Measurements from ENCODE around the gene LSS.
"Not testable (repeated sequence)": the region's sequence is repeated elsewhere in the genome, so short reads cannot be mapped to it uniquely, and the experiment has no call there.

LSS gene

GRCh38 chr21:46252840-46253239 is 24.3 kb upstream of the LSS start:
- peaks cover 47% of the 10 kb centered on the region for H3K4me1 Mint-ChIP-seq (ENCODE audit: low read depth)
- H3K27me3 Mint-ChIP-seq: no peaks in the 10 kb centered on the region
- H3K4me3 Mint-ChIP-seq: no peak overlapping the region
- H3K27ac Mint-ChIP-seq: peak overlapping the region; percentile 96
- peaks cover 26% of the 10 kb centered on the region for H3K36me3 Mint-ChIP-seq
- no peaks in the 10 kb centered on the region for H3K9me3 Mint-ChIP-seq (ENCODE audit: low read depth)

DNA sequence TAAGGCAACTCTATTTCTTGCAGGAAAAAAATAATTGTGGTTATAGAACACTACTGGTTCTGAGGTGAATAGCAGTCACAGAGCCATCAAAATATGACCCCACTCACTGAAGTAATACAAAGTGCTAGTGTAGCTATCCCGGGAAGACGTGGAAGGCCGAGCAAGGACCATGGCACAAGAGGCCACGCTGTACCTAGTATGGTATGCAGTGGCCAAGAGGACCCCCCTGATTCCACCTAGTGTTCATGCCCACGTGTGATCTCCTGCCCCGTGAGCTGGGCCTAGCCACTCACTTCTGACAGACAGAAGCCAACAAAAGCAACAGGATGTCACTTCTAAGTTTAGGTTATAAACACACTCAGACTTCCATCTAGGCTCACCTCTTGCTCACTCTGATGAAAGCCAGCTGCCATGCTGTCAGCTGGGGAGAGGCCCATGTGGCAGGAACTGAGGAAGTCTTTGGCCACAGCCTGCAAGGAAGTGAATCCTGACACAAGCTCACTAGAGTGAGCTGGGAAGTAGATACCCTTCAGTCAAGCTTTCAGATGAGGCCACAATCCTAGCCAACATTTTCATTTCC is 21.7 kb upstream of the LSS start:
- H3K9me3 Mint-ChIP-seq (ENCODE audit: low read depth): no peaks in the 10 kb centered on the region

GRCh38 chr21:46248827-46249226 is 20.3 kb upstream of the LSS start:
- no peaks in the 10 kb centered on the region for H3K9me3 Mint-ChIP-seq (ENCODE audit: low read depth)

More for the DNA sequence above, 21.7 kb upstream of the LSS start:
- H3K27ac Mint-ChIP-seq: peak overlapping the region; percentile 78
- H3K4me3 Mint-ChIP-seq: no peak overlapping the region
- H3K27me3 Mint-ChIP-seq: no peaks in the 10 kb centered on the region
- peaks cover 37% of the 10 kb centered on the region for H3K36me3 Mint-ChIP-seq
- H3K4me1 Mint-ChIP-seq (ENCODE audit: low read depth): peaks cover 47% of the 10 kb centered on the region

GRCh38 chr21:46248422-46248782 is 19.8 kb upstream of the LSS start:
- no peak overlapping the region for H3K27ac Mint-ChIP-seq
- H3K4me3 Mint-ChIP-seq: no peak overlapping the region
- no peaks in the 10 kb centered on the region for H3K27me3 Mint-ChIP-seq
- peaks cover 23% of the 10 kb centered on the region for H3K36me3 Mint-ChIP-seq
- H3K9me3 Mint-ChIP-seq (ENCODE audit: low read depth): no peaks in the 10 kb centered on the region
- H3K4me1 Mint-ChIP-seq (ENCODE audit: low read depth): peaks cover 29% of the 10 kb centered on the region

More at GRCh38 chr21:46248827-46249226, 20.3 kb upstream of the LSS start:
- Mint-ChIP-seq H3K4me3 (no peak overlapping the region), H3K36me3 (peaks cover 27% of the 10 kb centered on the region), H3K27me3 (no peaks in the 10 kb centered on the region), H3K27ac (peak overlapping the region; percentile 30), H3K4me1 (ENCODE audit: low read depth) (peaks cover 33% of the 10 kb centered on the region)

DNA sequence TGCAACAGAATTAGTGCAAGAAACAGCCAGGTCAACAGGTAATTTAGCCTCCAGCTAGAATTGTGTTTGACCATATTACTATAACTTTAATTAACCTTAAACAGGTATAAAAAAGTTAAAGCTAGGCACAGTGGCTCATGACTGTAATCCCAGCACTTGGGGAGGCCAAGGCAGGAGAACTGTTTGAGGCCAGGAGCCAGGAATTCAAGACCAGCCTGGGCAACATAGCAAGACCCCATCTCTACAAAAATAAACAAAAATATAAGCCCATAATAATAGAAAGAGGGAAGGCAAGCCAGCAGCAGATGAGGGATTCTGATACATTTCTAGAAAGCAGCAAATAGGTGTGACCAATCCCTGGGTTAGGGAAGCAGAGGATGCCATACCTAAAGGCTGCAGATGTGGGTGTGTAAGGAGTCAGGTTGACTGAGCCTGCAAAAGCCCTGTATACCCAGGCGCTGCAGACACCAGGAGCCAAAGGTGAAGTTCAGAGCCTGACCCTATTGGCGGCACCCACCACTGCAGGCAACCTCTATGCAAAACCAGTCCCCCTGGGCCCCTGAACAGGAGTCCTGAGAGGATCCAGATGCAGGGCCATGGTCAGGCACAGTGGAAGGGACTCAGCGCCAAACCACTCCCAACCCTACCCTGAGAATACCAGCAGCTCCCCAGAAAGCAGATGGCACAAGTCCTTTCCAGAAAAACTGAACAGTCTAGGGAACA is 19.3 kb upstream of the LSS start:
- Mint-ChIP-seq H3K4me1 (ENCODE audit: low read depth) (peaks cover 26% of the 10 kb centered on the region), H3K9me3 (ENCODE audit: low read depth) (no peaks in the 10 kb centered on the region), H3K4me3 (no peak overlapping the region), H3K36me3 (peaks cover 20% of the 10 kb centered on the region), H3K27ac (no peak overlapping the region), H3K27me3 (no peaks in the 10 kb centered on the region)

- no peaks in the 10 kb centered on the region for H3K9me3 Mint-ChIP-seq (ENCODE audit: low read depth)
- no peak overlapping the region for H3K27ac Mint-ChIP-seq
Observed at GRCh38 chr21:46246345-46246744, 17.8 kb upstream of the LSS start.

DNA sequence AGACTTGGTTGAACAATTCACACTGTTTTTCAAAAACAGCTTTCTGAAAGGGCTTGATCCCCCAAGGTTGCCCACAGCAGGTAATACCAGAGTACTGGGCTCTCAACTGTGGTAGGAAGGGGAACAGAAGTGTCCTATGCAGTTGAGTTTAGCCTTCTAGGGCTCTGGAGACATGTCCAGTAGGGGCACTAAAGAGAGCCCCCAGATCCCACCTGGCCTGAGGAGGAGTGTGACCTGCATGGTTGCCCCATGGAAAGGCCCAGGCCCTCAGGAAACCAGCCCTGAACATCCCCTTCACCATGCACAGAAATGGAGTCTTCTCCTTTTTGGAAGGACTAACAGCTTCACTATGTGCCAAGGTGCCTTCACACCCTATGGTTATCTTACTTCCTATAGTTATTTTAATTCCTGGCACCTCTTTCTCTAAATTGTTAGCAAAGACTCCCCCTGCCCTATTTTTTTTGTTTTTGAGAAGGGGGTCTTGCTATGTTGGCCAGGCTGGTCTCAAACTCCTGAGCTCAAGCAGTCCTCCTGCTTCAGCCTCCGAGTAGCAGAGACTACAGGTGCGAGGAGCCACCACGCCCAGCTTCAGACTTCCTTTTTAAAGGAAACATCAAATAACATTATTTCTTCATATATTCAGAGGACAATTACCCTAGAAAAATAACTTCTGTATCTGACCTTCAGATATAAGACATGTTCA is 16.8 kb upstream of the LSS start:
- Mint-ChIP-seq H3K36me3 (peaks cover 20% of the 10 kb centered on the region), H3K27ac (no peak overlapping the region), H3K4me1 (ENCODE audit: low read depth) (peaks cover 13% of the 10 kb centered on the region), H3K4me3 (no peak overlapping the region), H3K9me3 (ENCODE audit: low read depth) (no peaks in the 10 kb centered on the region), H3K27me3 (no peaks in the 10 kb centered on the region)

More at GRCh38 chr21:46246345-46246744, 17.8 kb upstream of the LSS start:
- peaks cover 20% of the 10 kb centered on the region for H3K36me3 Mint-ChIP-seq
- no peaks in the 10 kb centered on the region for H3K27me3 Mint-ChIP-seq
- H3K4me1 Mint-ChIP-seq (ENCODE audit: low read depth): peaks cover 21% of the 10 kb centered on the region
- H3K4me3 Mint-ChIP-seq: no peak overlapping the region

GRCh38 chr21:46244602-46245001 is 16.0 kb upstream of the LSS start:
- Mint-ChIP-seq H3K36me3 (peaks cover 19% of the 10 kb centered on the region), H3K27me3 (no peaks in the 10 kb centered on the region), H3K9me3 (ENCODE audit: low read depth) (no peaks in the 10 kb centered on the region), H3K4me3 (no peak overlapping the region), H3K4me1 (ENCODE audit: low read depth) (peaks cover 6% of the 10 kb centered on the region), H3K27ac (no peak overlapping the region)

DNA sequence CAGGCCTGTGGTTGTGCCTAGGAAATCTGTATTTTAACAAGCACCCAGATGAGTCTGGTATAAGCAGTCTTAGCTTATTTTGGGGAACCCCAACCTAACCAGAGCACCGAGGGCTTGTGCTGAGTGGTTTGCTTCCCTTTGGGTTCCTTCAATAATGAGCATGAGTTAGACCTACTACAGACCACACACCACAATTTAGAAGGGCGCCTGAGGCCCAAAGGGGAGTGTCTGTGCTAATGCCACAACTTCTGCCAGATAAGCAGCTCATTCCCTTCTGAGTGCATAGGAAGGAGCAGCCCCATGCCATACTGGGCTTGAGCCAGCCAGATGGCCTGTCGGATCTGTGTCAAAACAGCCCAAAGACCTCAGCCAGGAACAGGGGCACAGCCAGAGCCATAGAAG is 15.4 kb upstream of the LSS start:
- no peak overlapping the region for H3K4me3 Mint-ChIP-seq
- H3K27ac Mint-ChIP-seq: no peak overlapping the region
- H3K4me1 Mint-ChIP-seq (ENCODE audit: low read depth): peaks cover 5% of the 10 kb centered on the region
- peaks cover 21% of the 10 kb centered on the region for H3K36me3 Mint-ChIP-seq
- no peaks in the 10 kb centered on the region for H3K9me3 Mint-ChIP-seq (ENCODE audit: low read depth)
- H3K27me3 Mint-ChIP-seq: no peaks in the 10 kb centered on the region

DNA sequence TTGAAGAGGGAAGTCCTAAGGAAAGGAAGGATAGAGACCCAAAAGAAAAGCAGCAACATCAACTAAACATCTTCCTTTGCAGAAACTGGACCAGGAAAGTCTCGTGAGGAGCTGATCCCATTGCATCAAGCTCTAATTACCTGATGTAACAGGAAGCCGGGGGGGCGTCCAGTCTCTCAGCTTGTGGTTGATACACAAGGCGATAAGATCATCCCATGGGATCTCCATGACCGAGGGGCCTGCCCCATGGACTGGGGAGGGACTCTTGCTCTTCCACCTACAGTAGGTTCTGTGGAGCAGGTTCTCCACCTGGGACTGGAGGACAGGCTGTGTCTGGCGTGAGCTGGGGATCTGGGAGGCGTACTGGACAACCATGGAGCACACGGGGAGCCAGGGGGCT is 14.8 kb upstream of the LSS start:
- Mint-ChIP-seq H3K9me3 (ENCODE audit: low read depth) (no peaks in the 10 kb centered on the region), H3K27me3 (no peaks in the 10 kb centered on the region), H3K27ac (no peak overlapping the region), H3K4me3 (no peak overlapping the region), H3K4me1 (ENCODE audit: low read depth) (peaks cover 1% of the 10 kb centered on the region), H3K36me3 (peaks cover 18% of the 10 kb centered on the region)

DNA sequence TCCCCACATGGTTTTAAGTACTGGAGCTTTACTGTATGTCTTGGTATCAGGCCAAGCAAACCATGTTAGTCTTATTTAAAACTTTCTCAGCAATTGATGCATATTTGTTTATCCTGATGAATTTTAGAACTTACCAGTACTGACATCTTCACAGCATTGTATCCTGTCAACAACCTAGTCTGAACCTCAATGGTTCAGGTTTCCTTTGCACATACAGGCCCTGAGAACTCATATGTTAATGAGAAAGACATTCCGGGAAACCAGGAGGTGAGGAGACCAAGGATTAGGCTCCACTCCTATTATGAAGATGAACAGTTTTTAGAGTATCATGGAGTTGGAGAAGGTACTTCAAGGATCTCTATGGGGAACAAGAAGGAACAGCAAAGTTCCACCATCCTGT is 13.0 kb upstream of the LSS start:
- H3K27me3 Mint-ChIP-seq; H3K4me1 Mint-ChIP-seq (ENCODE audit: low read depth); H3K4me3 Mint-ChIP-seq; H3K9me3 Mint-ChIP-seq (ENCODE audit: low read depth): not testable (repeated sequence)
- H3K36me3 Mint-ChIP-seq: peaks cover 14% of the 10 kb centered on the region
- H3K27ac Mint-ChIP-seq: peak overlapping the region; percentile 54

DNA sequence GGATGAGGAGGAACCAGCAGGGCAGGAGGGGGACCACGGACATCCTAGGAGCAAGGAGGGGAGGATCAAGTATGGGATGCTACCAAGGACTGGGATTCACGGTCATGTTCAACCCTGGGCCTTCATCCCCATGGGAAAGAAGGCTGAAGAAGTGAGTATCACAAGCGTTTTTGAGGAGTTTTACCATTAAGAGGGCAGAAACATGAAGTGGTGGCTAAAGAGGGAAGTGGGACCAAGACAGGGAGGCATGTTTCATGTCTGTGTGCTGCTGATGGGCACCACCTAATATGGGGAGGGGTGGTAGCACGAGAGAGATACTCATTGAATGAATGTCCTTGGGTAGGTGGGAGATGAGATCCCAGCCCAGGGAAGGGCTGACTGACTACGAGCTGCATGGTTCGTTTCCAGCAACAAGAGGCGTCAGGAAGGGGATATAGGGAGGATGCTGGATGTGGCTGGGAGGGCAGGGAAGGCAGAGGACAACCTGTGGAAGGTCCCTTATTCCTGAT is 11.3 kb upstream of the LSS start:
- Mint-ChIP-seq H3K4me1 (ENCODE audit: low read depth) (peaks cover 1% of the 10 kb centered on the region), H3K9me3 (ENCODE audit: low read depth) (no peaks in the 10 kb centered on the region), H3K27me3 (no peaks in the 10 kb centered on the region), H3K27ac (peak overlapping the region; percentile 2), H3K36me3 (peaks cover 8% of the 10 kb centered on the region), H3K4me3 (no peak overlapping the region)

GRCh38 chr21:46237474-46237873 is 8.9 kb upstream of the LSS start:
- Mint-ChIP-seq H3K4me1 (ENCODE audit: low read depth) (peaks cover 10% of the 10 kb centered on the region), H3K36me3 (peaks cover 25% of the 10 kb centered on the region), H3K27me3 (no peaks in the 10 kb centered on the region), H3K27ac (no peak overlapping the region), H3K4me3 (no peak overlapping the region), H3K9me3 (ENCODE audit: low read depth) (no peaks in the 10 kb centered on the region)

DNA sequence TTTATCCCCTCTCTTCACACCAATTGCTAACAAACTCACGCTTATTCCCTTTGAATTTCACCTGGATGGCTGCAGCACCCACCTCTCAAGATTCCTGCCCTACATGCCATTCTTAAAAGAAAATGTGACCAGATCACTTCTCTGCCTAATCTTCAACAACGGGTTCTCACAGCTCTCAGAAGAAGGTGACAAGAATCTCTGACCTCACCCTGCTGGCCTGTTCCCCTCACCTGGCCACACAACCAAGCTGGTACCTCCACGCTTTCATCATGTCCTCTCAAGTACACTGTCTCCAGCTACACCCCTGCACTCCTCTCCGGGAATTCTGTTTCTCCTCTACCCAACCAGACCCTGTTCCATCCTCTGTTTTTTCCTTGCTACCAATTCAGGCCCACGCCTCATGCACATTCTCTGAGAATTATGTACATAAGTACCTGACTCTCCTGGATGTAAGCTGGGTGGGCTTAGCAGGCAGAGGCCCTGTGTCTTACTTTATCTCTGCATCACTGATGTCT is 5.9 kb upstream of the LSS start:
- H3K4me3 Mint-ChIP-seq: no peak overlapping the region
- H3K27ac Mint-ChIP-seq: peak overlapping the region; percentile 35
- peaks cover 29% of the 10 kb centered on the region for H3K4me1 Mint-ChIP-seq (ENCODE audit: low read depth)
- no peaks in the 10 kb centered on the region for H3K27me3 Mint-ChIP-seq
- peaks cover 28% of the 10 kb centered on the region for H3K36me3 Mint-ChIP-seq
- H3K9me3 Mint-ChIP-seq (ENCODE audit: low read depth): peaks cover 5% of the 10 kb centered on the region

DNA sequence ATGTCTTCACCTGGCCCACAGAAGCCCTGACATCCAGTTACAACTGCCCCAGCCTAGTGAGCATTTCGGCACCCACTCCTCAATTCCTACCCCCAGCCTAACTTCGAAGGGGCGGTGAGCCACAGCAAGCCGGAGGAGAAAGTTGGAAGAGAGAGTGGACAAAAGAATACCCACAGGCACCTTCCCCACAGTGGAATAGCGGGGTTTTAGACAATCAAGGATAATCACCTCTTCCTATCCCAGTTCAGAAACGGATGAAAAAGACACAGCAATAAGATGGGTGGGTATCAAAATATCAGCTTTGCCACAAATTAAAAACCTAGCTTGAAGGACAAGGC is 1.3 kb upstream of the LSS start:
- Mint-ChIP-seq H3K27me3 (no peaks in the 10 kb centered on the region), H3K36me3 (peaks cover 26% of the 10 kb centered on the region), H3K4me1 (ENCODE audit: low read depth) (peaks cover 57% of the 10 kb centered on the region), H3K4me3 (peak overlapping the region; percentile 92), H3K9me3 (ENCODE audit: low read depth) (peaks cover 5% of the 10 kb centered on the region), H3K27ac (peak overlapping the region; percentile 67)

Data from activated naive CD8-positive, alpha-beta T cell (primary cell).